ENCODE results near the gene RNF166. TPM values are rescaled to one million over a fixed set of nuclear protein-coding genes. Genes with fewer than 3 reads are reported as not detected.

RNF166 gene
- total and polyA plus RNA-seq, 2 of the 13 experiments (the other 11 are each of a cell fraction or from before 2014, with no cell fraction given), result 21.4 to 23.0 TPM

DNA sequence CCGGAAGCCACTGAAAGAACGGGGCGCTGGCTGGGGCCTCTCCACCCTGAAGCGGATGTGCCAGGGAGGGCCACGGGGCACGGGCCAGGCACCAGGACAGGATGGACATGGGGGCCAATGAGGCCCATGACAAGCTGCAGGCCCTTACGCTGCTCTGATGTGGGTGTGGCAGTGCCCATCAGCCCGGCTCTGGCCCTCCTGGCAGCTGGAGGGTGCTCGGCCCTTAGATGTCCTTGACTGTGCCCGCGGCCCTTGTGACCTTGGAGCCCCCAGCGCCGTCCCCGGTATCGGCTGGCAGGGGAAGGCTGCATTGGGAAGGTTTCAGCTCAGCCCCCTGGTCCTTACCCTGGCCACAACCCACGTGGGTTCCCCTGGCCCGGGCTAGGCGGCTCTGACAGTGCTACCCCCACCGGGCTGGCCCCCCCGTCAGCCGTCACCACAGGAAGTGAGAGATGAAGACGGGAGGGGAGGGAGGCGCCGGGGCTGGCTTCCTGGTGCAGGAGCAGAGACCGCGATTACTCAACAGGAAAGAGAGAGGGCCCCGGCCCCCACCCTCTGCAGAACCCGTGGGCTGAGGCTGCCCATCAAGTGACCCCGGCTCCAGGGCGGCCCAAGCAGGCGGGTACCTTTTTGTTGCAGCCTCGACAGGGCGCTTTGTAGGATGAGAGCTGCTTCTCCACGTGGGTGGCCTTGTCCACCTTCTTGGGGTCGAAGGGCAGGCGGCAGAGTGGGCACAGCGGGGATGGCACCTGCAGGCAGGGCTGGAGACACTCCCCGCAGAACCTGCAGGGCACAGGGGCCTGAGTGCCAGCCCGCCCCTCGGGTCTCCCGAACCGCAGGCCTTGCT is 5.3 kb downstream of the RNF166 start (continued):
- TF ChIP-seq PAF1 (CRISPR knock-in tag; IDR thresholded peaks at IDR 0.05) (no peak), GPN1 (CRISPR knock-in tag; IDR thresholded peaks at IDR 0.05; ENCODE audit: borderline replicate concordance) (no peak), ZNF329 (CRISPR knock-in tag; IDR thresholded peaks at IDR 0.05; ENCODE audit: low read depth) (no peak), RFX3 (CRISPR knock-in tag; IDR thresholded peaks at IDR 0.05) (no peak), HCFC1 (IDR thresholded peaks at IDR 0.05; ENCODE audit: low read depth, low read length) (no peak), ZNF430 (CRISPR knock-in tag; IDR thresholded peaks at IDR 0.05) (0 out of 2 replicates have a peak, but pooled peaks have one; percentile 94), ZNF230 (CRISPR knock-in tag; IDR thresholded peaks at IDR 0.05) (peak; percentile 18; the same call in 1 of the 2 replicates), ZFP36 (IDR thresholded peaks at IDR 0.05; ENCODE audit: borderline replicate concordance, low read depth, low read length, partially characterized antibody) (no peak), EEA1 (CRISPR knock-in tag; IDR thresholded peaks at IDR 0.05; ENCODE audit: borderline replicate concordance) (peak; percentile 31; the same call in 1 of the 2 replicates), ZNF136 (CRISPR knock-in tag; IDR thresholded peaks at IDR 0.05; ENCODE audit: low read depth) (no peak; the same call in 1 of the 2 replicates), MZF1 (CRISPR knock-in tag; IDR thresholded peaks at IDR 0.05; ENCODE audit: borderline replicate concordance) (0 out of 2 replicates have a peak, but pooled peaks have one; percentile 20), ARNT2 (CRISPR knock-in tag; IDR thresholded peaks at IDR 0.05; ENCODE audit: low read depth) (0 out of 2 replicates have a peak, but pooled peaks have one; percentile 30), RXRA (CRISPR knock-in tag; IDR thresholded peaks at IDR 0.05) (peak; percentile 92), IKZF4 (CRISPR knock-in tag; IDR thresholded peaks at IDR 0.05; ENCODE audit: borderline replicate concordance, low read depth, not compliant biosample characterization) (peak; percentile 27), NR3C1 (CRISPR knock-in tag; IDR thresholded peaks at IDR 0.05) (no peak), FOSL1 (CRISPR knock-in tag; IDR thresholded peaks at IDR 0.05; ENCODE audit: borderline replicate concordance) (no peak)
- TF ChIP-seq, protein P1, sequence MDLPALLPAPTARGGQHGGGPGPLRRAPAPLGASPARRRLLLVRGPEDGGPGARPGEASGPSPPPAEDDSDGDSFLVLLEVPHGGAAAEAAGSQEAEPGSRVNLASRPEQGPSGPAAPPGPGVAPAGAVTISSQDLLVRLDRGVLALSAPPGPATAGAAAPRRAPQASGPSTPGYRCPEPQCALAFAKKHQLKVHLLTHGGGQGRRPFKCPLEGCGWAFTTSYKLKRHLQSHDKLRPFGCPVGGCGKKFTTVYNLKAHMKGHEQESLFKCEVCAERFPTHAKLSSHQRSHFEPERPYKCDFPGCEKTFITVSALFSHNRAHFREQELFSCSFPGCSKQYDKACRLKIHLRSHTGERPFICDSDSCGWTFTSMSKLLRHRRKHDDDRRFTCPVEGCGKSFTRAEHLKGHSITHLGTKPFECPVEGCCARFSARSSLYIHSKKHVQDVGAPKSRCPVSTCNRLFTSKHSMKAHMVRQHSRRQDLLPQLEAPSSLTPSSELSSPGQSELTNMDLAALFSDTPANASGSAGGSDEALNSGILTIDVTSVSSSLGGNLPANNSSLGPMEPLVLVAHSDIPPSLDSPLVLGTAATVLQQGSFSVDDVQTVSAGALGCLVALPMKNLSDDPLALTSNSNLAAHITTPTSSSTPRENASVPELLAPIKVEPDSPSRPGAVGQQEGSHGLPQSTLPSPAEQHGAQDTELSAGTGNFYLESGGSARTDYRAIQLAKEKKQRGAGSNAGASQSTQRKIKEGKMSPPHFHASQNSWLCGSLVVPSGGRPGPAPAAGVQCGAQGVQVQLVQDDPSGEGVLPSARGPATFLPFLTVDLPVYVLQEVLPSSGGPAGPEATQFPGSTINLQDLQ (CRISPR knock-in tag; IDR thresholded peaks at IDR 0.05), result no peak
- TF ChIP-seq, protein P2, sequence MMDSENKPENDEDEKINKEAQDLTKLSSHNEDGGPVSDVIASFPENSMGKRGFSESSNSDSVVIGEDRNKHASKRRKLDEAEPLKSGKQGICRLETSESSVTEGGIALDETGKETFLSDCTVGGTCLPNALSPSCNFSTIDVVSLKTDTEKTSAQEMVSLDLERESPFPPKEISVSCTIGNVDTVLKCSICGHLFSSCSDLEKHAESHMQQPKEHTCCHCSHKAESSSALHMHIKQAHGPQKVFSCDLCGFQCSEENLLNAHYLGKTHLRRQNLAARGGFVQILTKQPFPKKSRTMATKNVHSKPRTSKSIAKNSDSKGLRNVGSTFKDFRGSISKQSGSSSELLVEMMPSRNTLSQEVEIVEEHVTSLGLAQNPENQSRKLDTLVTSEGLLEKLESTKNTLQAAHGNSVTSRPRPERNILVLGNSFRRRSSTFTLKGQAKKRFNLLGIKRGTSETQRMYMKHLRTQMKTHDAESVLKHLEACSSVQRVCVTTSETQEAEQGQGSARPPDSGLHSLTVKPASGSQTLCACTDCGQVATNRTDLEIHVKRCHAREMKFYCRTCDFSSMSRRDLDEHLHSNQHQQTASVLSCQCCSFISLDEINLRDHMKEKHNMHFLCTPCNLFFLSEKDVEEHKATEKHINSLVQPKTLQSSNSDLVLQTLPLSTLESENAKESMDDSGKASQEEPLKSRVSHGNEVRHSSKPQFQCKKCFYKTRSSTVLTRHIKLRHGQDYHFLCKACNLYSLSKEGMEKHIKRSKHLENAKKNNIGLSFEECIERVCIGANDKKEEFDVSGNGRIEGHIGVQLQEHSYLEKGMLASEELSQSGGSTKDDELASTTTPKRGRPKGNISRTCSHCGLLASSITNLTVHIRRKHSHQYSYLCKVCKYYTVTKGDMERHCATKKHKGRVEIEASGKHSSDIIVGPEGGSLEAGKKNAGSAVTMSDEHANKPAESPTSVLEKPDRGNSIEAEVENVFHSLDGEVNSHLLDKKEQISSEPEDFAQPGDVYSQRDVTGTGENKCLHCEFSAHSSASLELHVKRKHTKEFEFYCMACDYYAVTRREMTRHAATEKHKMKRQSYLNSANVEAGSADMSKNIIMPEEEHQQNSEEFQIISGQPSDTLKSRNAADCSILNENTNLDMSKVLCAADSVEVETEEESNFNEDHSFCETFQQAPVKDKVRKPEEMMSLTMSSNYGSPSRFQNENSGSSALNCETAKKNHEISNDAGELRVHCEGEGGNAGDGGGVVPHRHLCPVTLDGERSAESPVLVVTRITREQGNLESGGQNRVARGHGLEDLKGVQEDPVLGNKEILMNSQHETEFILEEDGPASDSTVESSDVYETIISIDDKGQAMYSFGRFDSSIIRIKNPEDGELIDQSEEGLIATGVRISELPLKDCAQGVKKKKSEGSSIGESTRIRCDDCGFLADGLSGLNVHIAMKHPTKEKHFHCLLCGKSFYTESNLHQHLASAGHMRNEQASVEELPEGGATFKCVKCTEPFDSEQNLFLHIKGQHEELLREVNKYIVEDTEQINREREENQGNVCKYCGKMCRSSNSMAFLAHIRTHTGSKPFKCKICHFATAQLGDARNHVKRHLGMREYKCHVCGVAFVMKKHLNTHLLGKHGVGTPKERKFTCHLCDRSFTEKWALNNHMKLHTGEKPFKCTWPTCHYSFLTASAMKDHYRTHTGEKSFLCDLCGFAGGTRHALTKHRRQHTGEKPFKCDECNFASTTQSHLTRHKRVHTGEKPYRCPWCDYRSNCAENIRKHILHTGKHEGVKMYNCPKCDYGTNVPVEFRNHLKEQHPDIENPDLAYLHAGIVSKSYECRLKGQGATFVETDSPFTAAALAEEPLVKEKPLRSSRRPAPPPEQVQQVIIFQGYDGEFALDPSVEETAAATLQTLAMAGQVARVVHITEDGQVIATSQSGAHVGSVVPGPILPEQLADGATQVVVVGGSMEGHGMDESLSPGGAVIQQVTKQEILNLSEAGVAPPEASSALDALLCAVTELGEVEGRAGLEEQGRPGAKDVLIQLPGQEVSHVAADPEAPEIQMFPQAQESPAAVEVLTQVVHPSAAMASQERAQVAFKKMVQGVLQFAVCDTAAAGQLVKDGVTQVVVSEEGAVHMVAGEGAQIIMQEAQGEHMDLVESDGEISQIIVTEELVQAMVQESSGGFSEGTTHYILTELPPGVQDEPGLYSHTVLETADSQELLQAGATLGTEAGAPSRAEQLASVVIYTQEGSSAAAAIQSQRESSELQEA (CRISPR knock-in tag; IDR thresholded peaks at IDR 0.05; ENCODE audit: not compliant biosample characterization), result peak; percentile 87
